GM13977 (cell line): Measurements from ENCODE around the gene GPSM1.

ENCODE experiments used
- DNase-seq: peaks from one replicate; pipeline ENCODE4 v3.0.0; 2012; ENCODE audit warnings: low spot score
- CTCF ChIP-seq: IDR thresholded peaks from 2 replicates; pipeline ENCODE4 v1.5.1; 2012; ENCODE audit warnings: mild to moderate bottlenecking, control low read depth; ENCODE audit not compliant: insufficient read depth; ENCODE audit errors: extremely low read depth, missing control alignments
- in situ Hi-C: fragments of 300-500 bp; cut with MboI; formaldehyde crosslinking; loops from one replicate; pipeline ENCODE4 v1.12.0; 2022; ENCODE audit warnings: low sequenced_read_pairs, low pct_unique_long_range_greater_than_20kb, mixed read lengths, inconsistent platforms; ENCODE audit not compliant: unreplicated experiment

The GPSM1 gene

GRCh38 chr9:136379401-136379800 lies 52.1 kb downstream of the GPSM1 start:
- in situ Hi-C loops: no loop called here
- no peak for DNase-seq
- TF ChIP-seq CTCF: no peak

GRCh38 chr9:136379891-136380290 lies 52.6 kb downstream of the GPSM1 start:
- no peak for TF ChIP-seq CTCF

GRCh38 chr9:136380381-136380780 lies 53.0 kb downstream of the GPSM1 start:
- DNase-seq: no peak
- TF ChIP-seq CTCF: no peak
- in situ Hi-C loops: no loop called here

More at GRCh38 chr9:136379891-136380290, 52.6 kb downstream of the GPSM1 start:
- in situ Hi-C loops: no loop called here
- DNase-seq: no peak

- no peak for TF ChIP-seq CTCF
- in situ Hi-C loops: no loop called here
- DNase-seq: no peak
Measured at GRCh38 chr9:136381311-136381710, 54.0 kb downstream of the GPSM1 start.

GRCh38 chr9:136381966-136382513 lies 54.7 kb downstream of the GPSM1 start:
- in situ Hi-C loops: no loop called here
- no peak for TF ChIP-seq CTCF
- DNase-seq: no peak

- no peak for DNase-seq
- in situ Hi-C loops: no loop called here
- TF ChIP-seq CTCF: no peak
Measured at GRCh38 chr9:136383436-136383835, 56.1 kb downstream of the GPSM1 start.

GRCh38 chr9:136385015-136385414 lies 57.7 kb downstream of the GPSM1 start:
- no peak for TF ChIP-seq CTCF
- no peak for DNase-seq
- in situ Hi-C loops: no loop called here
